ENCODE measurements around the gene SLC7A10.

SLC7A10 gene

GRCh38 chr19:33240181-33240771 lies 14.6 kb upstream of the SLC7A10 start:
- no peaks in the 10 kb centered on the region for H3K27me3 ChIP-seq (ENCODE audit: insufficient read depth, low read length)
- no peaks in the 10 kb centered on the region for H3K4me1 ChIP-seq (ENCODE audit: insufficient read depth, low read length)
- H3K9me3 ChIP-seq (ENCODE audit: low read length) = peaks cover 2% of the 10 kb centered on the region
- H3K4me3 ChIP-seq (ENCODE audit: low read length) = no peak overlapping the region
- H2AFZ ChIP-seq (ENCODE audit: low read depth, low read length) = no peak overlapping the region
- no peaks in the 10 kb centered on the region for H3K36me3 ChIP-seq (ENCODE audit: insufficient read depth, low read length)

- Histone ChIP-seq H2AFZ (ENCODE audit: low read depth, low read length) (no peak overlapping the region), H3K36me3 (ENCODE audit: insufficient read depth, low read length) (no peaks in the 10 kb centered on the region), H3K4me1 (ENCODE audit: insufficient read depth, low read length) (no peaks in the 10 kb centered on the region), H3K9me3 (ENCODE audit: low read length) (no peaks in the 10 kb centered on the region), H3K27me3 (ENCODE audit: insufficient read depth, low read length) (peaks cover 2% of the 10 kb centered on the region), H3K4me3 (ENCODE audit: low read length) (no peak overlapping the region)
Observed at GRCh38 chr19:33239223-33239975, 13.7 kb upstream of the SLC7A10 start.

GRCh38 chr19:33238481-33239149 lies 13.0 kb upstream of the SLC7A10 start:
- Histone ChIP-seq H3K36me3 (ENCODE audit: insufficient read depth, low read length) (no peaks in the 10 kb centered on the region), H2AFZ (ENCODE audit: low read depth, low read length) (no peak overlapping the region), H3K9me3 (ENCODE audit: low read length) (no peaks in the 10 kb centered on the region), H3K4me1 (ENCODE audit: insufficient read depth, low read length) (no peaks in the 10 kb centered on the region), H3K4me3 (ENCODE audit: low read length) (no peak overlapping the region), H3K27me3 (ENCODE audit: insufficient read depth, low read length) (peaks cover 3% of the 10 kb centered on the region)

- Histone ChIP-seq H3K9me3 (ENCODE audit: low read length) (no peaks in the 10 kb centered on the region), H3K4me3 (ENCODE audit: low read length) (no peak overlapping the region), H3K36me3 (ENCODE audit: insufficient read depth, low read length) (no peaks in the 10 kb centered on the region), H3K4me1 (ENCODE audit: insufficient read depth, low read length) (no peaks in the 10 kb centered on the region), H3K27me3 (ENCODE audit: insufficient read depth, low read length) (peaks cover 3% of the 10 kb centered on the region), H2AFZ (ENCODE audit: low read depth, low read length) (no peak overlapping the region)
Observed at GRCh38 chr19:33236696-33237390, 11.2 kb upstream of the SLC7A10 start.

- Histone ChIP-seq H3K27me3 (ENCODE audit: insufficient read depth, low read length) (peaks cover 3% of the 10 kb centered on the region), H3K4me1 (ENCODE audit: insufficient read depth, low read length) (no peaks in the 10 kb centered on the region), H3K9me3 (ENCODE audit: low read length) (no peaks in the 10 kb centered on the region), H3K4me3 (ENCODE audit: low read length) (no peak overlapping the region), H2AFZ (ENCODE audit: low read depth, low read length) (no peak overlapping the region), H3K36me3 (ENCODE audit: insufficient read depth, low read length) (no peaks in the 10 kb centered on the region)
Observed at GRCh38 chr19:33235996-33236350, 10.3 kb upstream of the SLC7A10 start.

GRCh38 chr19:33235269-33235995 lies 9.8 kb upstream of the SLC7A10 start:
- Histone ChIP-seq H3K4me1 (ENCODE audit: insufficient read depth, low read length) (no peaks in the 10 kb centered on the region), H3K9me3 (ENCODE audit: low read length) (no peaks in the 10 kb centered on the region), H3K36me3 (ENCODE audit: insufficient read depth, low read length) (no peaks in the 10 kb centered on the region), H3K27me3 (ENCODE audit: insufficient read depth, low read length) (peaks cover 3% of the 10 kb centered on the region), H2AFZ (ENCODE audit: low read depth, low read length) (no peak overlapping the region), H3K4me3 (ENCODE audit: low read length) (no peak overlapping the region)

- H3K4me1 ChIP-seq (ENCODE audit: insufficient read depth, low read length) = no peaks in the 10 kb centered on the region
- H3K4me3 ChIP-seq (ENCODE audit: low read length) = no peak overlapping the region
- H3K36me3 ChIP-seq (ENCODE audit: insufficient read depth, low read length) = no peaks in the 10 kb centered on the region
- H3K9me3 ChIP-seq (ENCODE audit: low read length) = no peaks in the 10 kb centered on the region
- H3K27me3 ChIP-seq (ENCODE audit: insufficient read depth, low read length) = peaks cover 6% of the 10 kb centered on the region
- H2AFZ ChIP-seq (ENCODE audit: low read depth, low read length) = no peak overlapping the region
Observed at GRCh38 chr19:33234736-33235135, 9.1 kb upstream of the SLC7A10 start.

GRCh38 chr19:33234092-33234491 lies 8.4 kb upstream of the SLC7A10 start:
- peaks cover 6% of the 10 kb centered on the region for H3K27me3 ChIP-seq (ENCODE audit: insufficient read depth, low read length)
- H3K9me3 ChIP-seq (ENCODE audit: low read length) = peaks cover 3% of the 10 kb centered on the region
- H3K36me3 ChIP-seq (ENCODE audit: insufficient read depth, low read length) = no peaks in the 10 kb centered on the region
- no peaks in the 10 kb centered on the region for H3K4me1 ChIP-seq (ENCODE audit: insufficient read depth, low read length)
- H2AFZ ChIP-seq (ENCODE audit: low read depth, low read length) = no peak overlapping the region
- H3K4me3 ChIP-seq (ENCODE audit: low read length) = no peak overlapping the region

- H3K27me3 ChIP-seq (ENCODE audit: insufficient read depth, low read length) = peaks cover 8% of the 10 kb centered on the region
- no peak overlapping the region for H3K4me3 ChIP-seq (ENCODE audit: low read length)
- H3K36me3 ChIP-seq (ENCODE audit: insufficient read depth, low read length) = no peaks in the 10 kb centered on the region
- H3K4me1 ChIP-seq (ENCODE audit: insufficient read depth, low read length) = no peaks in the 10 kb centered on the region
- H2AFZ ChIP-seq (ENCODE audit: low read depth, low read length) = no peak overlapping the region
- H3K9me3 ChIP-seq (ENCODE audit: low read length) = peaks cover 6% of the 10 kb centered on the region
Observed at GRCh38 chr19:33233056-33233873, 7.6 kb upstream of the SLC7A10 start.

- Histone ChIP-seq H3K36me3 (ENCODE audit: insufficient read depth, low read length) (no peaks in the 10 kb centered on the region), H3K9me3 (ENCODE audit: low read length) (peaks cover 9% of the 10 kb centered on the region), H2AFZ (ENCODE audit: low read depth, low read length) (no peak overlapping the region), H3K27me3 (ENCODE audit: insufficient read depth, low read length) (peaks cover 11% of the 10 kb centered on the region), H3K4me3 (ENCODE audit: low read length) (no peak overlapping the region), H3K4me1 (ENCODE audit: insufficient read depth, low read length) (no peaks in the 10 kb centered on the region)
Observed at GRCh38 chr19:33232656-33233055, 7.0 kb upstream of the SLC7A10 start.

GRCh38 chr19:33231511-33231910 lies 5.9 kb upstream of the SLC7A10 start:
- H3K27me3 ChIP-seq (ENCODE audit: insufficient read depth, low read length) = peaks cover 21% of the 10 kb centered on the region
- H3K4me3 ChIP-seq (ENCODE audit: low read length) = no peak overlapping the region

GRCh38 chr19:33229962-33230361 lies 4.3 kb upstream of the SLC7A10 start:
- peaks cover 36% of the 10 kb centered on the region for H3K27me3 ChIP-seq (ENCODE audit: insufficient read depth, low read length)
- no peaks in the 10 kb centered on the region for H3K4me1 ChIP-seq (ENCODE audit: insufficient read depth, low read length)
- peaks cover 15% of the 10 kb centered on the region for H3K9me3 ChIP-seq (ENCODE audit: low read length)
- H3K36me3 ChIP-seq (ENCODE audit: insufficient read depth, low read length) = no peaks in the 10 kb centered on the region
- no peak overlapping the region for H2AFZ ChIP-seq (ENCODE audit: low read depth, low read length)
- H3K4me3 ChIP-seq (ENCODE audit: low read length) = no peak overlapping the region

More at GRCh38 chr19:33231511-33231910, 5.9 kb upstream of the SLC7A10 start:
- Histone ChIP-seq H3K36me3 (ENCODE audit: insufficient read depth, low read length) (no peaks in the 10 kb centered on the region), H2AFZ (ENCODE audit: low read depth, low read length) (no peak overlapping the region), H3K9me3 (ENCODE audit: low read length) (peaks cover 15% of the 10 kb centered on the region), H3K4me1 (ENCODE audit: insufficient read depth, low read length) (no peaks in the 10 kb centered on the region)

Measured in neuron (in vitro differentiated cells).